Measurements from ENCODE around the gene DNAH6. TPM values are rescaled to one million over a fixed set of nuclear protein-coding genes. Genes with fewer than 3 reads are reported as not detected.
"Not testable (repeated sequence)": the region's sequence is repeated elsewhere in the genome, so short reads cannot be mapped to it uniquely, and the experiment has no call there.

Gene DNAH6, protein sequence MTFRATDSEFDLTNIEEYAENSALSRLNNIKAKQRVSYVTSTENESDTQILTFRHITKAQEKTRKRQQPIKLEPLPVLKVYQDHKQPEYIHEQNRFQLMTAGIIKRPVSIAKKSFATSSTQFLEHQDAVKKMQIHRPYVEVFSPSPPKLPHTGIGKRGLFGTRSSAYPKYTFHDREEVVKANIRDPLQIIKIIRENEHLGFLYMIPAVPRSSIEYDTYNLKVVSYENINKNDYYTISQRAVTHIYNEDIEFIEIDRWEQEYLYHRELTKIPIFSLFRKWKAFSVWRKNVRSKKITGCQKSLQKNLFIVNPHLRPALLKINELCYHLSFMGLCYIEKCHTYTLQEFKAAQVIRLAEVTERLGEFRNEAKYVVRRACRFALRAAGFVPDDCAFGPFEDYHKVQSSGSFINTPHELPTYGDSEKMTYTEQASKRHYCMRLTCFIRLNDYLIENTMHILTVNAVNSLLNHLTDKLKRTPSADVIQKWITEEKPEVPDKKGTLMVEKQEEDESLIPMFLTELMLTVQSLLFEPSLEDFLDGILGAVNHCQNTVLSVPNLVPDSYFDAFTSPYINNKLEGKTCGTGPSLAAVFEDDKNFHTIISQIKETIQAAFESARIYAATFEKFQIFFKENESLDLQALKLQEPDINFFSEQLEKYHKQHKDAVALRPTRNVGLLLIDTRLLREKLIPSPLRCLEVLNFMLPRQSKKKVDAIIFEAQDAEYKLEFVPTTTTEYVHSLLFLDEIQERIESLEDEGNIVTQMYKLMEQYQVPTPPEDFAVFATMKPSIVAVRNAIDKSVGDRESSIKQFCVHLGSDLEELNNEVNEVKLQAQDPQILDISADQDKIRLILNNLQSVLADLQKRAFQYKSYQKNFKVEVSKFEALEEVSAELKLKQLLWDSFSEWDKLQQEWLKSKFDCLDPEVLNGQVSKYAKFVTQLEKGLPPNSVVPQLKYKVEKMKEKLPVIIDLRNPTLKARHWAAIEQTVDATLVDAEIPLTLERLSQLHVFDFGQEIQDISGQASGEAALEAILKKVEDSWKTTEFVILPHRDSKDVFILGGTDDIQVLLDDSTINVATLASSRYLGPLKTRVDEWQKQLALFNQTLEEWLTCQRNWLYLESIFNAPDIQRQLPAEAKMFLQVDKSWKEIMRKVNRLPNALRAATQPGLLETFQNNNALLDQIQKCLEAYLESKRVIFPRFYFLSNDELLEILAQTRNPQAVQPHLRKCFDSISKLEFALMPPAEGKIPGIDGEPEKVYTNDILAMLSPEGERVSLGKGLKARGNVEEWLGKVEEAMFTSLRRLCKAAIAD (N-terminal part only)
- total RNA-seq: 1 to 10 TPM in 1 of 2 donors, under 1 TPM in 1; 0.69 to 1.6 TPM

- H3K27ac Mint-ChIP-seq: peak within 1 kb of the TSS; percentile 88
Measured at GRCh38 chr2:84516234-84516986, at the start of gene DNAH6. TSS of gene DNAH6 (plus strand) at chr2:84516498. CDS start at chr2:84517827, 1,329 bp downstream.

DNA sequence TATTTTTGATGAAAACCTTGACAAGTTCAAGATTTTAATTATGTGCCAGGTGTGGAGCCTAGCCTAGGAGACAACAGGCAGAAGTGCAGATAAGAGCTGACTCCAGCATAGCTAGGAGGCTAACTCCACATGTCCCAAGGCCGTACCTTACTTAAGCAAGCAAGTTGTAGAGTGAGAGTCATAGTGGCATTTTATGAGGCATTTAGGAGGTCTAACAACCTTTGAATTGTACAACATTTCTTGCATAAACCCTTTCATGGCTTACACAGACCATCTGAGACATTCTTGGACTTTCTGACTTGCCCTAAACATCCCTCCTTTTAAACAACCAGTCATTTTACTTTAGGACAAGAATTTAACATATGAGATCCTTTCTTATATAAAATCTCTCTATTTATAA is 48.9 kb upstream of the DNAH6 start:
- H3K27ac Mint-ChIP-seq: no peak overlapping the region
- no peak overlapping the region for H3K4me3 Mint-ChIP-seq
- H3K27me3 Mint-ChIP-seq: no peaks in the 10 kb centered on the region
- H3K36me3 Mint-ChIP-seq (ENCODE audit: low read depth): no peaks in the 10 kb centered on the region
- H3K9me3 Mint-ChIP-seq: no peaks in the 10 kb centered on the region
- H3K4me1 Mint-ChIP-seq: no peaks in the 10 kb centered on the region
- no peak for ATAC-seq (replicated peaks)

More at GRCh38 chr2:84516234-84516986, at the start of gene DNAH6:
- Mint-ChIP-seq H3K9me3 (no peaks in the 10 kb centered on the region), H3K36me3 (ENCODE audit: low read depth) (no peaks in the 10 kb centered on the region), H3K4me3 (peak within 1 kb of the TSS; percentile 82), H3K4me1 (peaks cover 5% of the 10 kb centered on the region), H3K27me3 (no peaks in the 10 kb centered on the region)
- peak; percentile 100 for ATAC-seq (replicated peaks)

- H3K4me3 Mint-ChIP-seq; H3K9me3 Mint-ChIP-seq; ATAC-seq (replicated peaks); H3K4me1 Mint-ChIP-seq; H3K36me3 Mint-ChIP-seq (ENCODE audit: low read depth); H3K27ac Mint-ChIP-seq; H3K27me3 Mint-ChIP-seq: not testable (repeated sequence)
Measured at GRCh38 chr2:84472423-84472822, 43.9 kb upstream of the DNAH6 start.

DNA sequence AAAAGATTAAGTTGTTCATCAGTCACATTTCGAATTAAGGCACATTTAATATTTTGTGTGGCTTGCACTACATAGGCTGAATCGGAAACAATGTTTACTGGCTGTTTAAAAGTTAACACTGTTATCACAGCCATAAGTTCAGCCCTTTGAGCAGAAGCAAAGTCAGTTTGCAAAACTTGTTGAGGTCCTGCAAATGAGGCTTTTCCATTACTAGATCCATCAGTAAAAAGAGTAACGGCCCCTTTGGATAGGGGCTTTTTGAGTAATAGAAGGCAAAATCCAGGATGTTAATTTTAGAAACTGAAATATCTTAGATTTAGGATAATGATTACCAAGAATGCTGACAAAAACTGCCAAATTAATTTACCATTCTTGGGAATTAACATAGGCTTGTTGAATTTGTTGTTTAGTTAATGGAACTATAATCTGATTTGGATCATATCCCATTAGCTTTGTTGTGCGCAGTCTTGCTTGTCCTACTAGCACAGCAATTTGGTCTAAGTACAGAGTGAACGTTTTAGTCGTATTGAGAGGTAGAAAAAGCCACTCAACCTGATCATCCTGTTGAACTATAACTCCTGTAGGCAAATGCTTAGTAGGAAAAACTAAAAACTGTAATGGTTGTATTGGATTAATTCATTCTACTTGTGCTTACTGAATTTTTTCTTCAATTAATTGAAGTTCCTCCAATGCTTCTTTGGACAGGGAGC is 43.3 kb upstream of the DNAH6 start:
- peaks cover 5% of the 10 kb centered on the region for H3K9me3 Mint-ChIP-seq
- ATAC-seq (replicated peaks): no peak
- H3K36me3 Mint-ChIP-seq (ENCODE audit: low read depth): no peaks in the 10 kb centered on the region
- H3K4me3 Mint-ChIP-seq: no peak overlapping the region
- no peak overlapping the region for H3K27ac Mint-ChIP-seq
- no peaks in the 10 kb centered on the region for H3K4me1 Mint-ChIP-seq
- H3K27me3 Mint-ChIP-seq: peaks cover 3% of the 10 kb centered on the region

- no peaks in the 10 kb centered on the region for H3K36me3 Mint-ChIP-seq (ENCODE audit: low read depth)
- H3K27ac Mint-ChIP-seq: no peak overlapping the region
- ATAC-seq (replicated peaks): no peak
- peaks cover 3% of the 10 kb centered on the region for H3K27me3 Mint-ChIP-seq
- no peaks in the 10 kb centered on the region for H3K4me1 Mint-ChIP-seq
- H3K4me3 Mint-ChIP-seq: no peak overlapping the region
- H3K9me3 Mint-ChIP-seq: peaks cover 5% of the 10 kb centered on the region
Measured at GRCh38 chr2:84474176-84474575, 42.1 kb upstream of the DNAH6 start.

DNA sequence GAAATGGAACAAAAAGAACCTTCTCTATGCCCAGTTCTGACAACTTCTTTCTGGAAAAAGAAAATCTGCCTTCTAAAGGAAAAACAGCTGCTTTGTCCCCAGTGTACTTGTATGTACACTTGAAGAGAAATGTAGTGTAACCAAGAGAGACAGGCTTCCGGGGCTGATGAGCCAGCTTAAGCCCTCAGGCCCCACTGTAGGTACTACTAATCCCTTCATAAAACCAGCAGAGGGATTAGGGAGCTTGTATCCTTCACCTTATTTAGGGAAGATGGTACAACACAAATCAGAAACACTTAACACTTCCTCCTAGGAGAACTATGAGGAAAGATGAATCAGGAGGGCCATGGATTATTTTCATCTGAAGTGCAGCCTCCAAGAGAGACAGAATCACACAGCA is 38.4 kb upstream of the DNAH6 start:
- Mint-ChIP-seq H3K4me3 (no peak overlapping the region), H3K4me1 (peaks cover 12% of the 10 kb centered on the region), H3K9me3 (peaks cover 5% of the 10 kb centered on the region), H3K27me3 (peaks cover 3% of the 10 kb centered on the region), H3K27ac (no peak overlapping the region), H3K36me3 (ENCODE audit: low read depth) (no peaks in the 10 kb centered on the region)
- no peak for ATAC-seq (replicated peaks)

DNA sequence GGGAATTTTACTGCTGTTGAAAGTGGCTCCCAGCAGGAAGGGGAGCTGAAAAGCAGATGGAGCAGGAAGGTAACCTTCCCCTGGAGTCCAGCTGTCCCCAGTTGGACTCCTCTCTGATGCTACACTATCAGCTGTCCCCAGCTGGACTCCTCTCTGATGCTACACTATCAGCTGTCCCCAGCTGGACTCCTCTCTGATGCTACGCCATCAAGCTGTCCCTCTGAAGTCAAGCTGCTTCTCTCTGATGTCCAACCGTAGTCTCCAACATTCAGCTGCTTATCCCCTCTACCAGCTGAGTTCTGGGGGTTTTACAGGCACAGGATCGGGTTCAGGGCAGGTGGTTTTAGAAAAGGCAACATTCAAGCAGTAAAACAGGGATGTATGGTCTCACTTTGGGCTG is 37.4 kb upstream of the DNAH6 start:
- Mint-ChIP-seq H3K27ac (no peak overlapping the region), H3K36me3 (ENCODE audit: low read depth) (no peaks in the 10 kb centered on the region), H3K27me3 (peaks cover 3% of the 10 kb centered on the region), H3K4me3 (no peak overlapping the region), H3K4me1 (peaks cover 12% of the 10 kb centered on the region), H3K9me3 (peaks cover 5% of the 10 kb centered on the region)
- no peak for ATAC-seq (replicated peaks)

DNA sequence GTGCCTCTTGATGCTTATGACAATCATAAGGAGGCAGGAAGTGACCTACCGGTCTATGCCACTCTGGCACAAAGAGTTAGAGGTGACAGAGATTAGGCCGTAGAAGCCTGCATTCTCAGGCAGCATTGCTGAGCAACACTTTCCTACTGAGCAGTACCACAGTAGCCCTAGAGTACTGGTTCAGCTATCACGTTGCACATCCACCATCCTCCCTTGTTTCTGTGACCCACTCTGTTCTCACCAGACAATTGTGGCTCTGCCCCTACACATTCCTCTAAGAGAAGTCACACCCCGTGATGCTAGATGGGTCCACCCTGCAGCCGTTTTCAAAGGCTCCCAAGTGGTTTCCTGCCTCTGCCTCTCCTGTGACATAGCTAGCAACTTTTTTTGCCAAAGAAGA is 34.6 kb upstream of the DNAH6 start:
- no peaks in the 10 kb centered on the region for H3K36me3 Mint-ChIP-seq (ENCODE audit: low read depth)
- ATAC-seq (replicated peaks): peak; percentile 68
- no peak overlapping the region for H3K4me3 Mint-ChIP-seq
- H3K27me3 Mint-ChIP-seq: no peaks in the 10 kb centered on the region
- peaks cover 12% of the 10 kb centered on the region for H3K4me1 Mint-ChIP-seq
- peak overlapping the region; percentile 53 for H3K27ac Mint-ChIP-seq
- H3K9me3 Mint-ChIP-seq: peaks cover under 1% of the 10 kb centered on the region

- peaks cover 12% of the 10 kb centered on the region for H3K4me1 Mint-ChIP-seq
- no peaks in the 10 kb centered on the region for H3K27me3 Mint-ChIP-seq
- H3K27ac Mint-ChIP-seq: no peak overlapping the region
- H3K4me3 Mint-ChIP-seq: no peak overlapping the region
- no peaks in the 10 kb centered on the region for H3K36me3 Mint-ChIP-seq (ENCODE audit: low read depth)
- no peaks in the 10 kb centered on the region for H3K9me3 Mint-ChIP-seq
- no peak for ATAC-seq (replicated peaks)
Measured at GRCh38 chr2:84482603-84483002, 33.7 kb upstream of the DNAH6 start.

- no peak overlapping the region for H3K27ac Mint-ChIP-seq
- H3K36me3 Mint-ChIP-seq (ENCODE audit: low read depth): no peaks in the 10 kb centered on the region
- H3K4me3 Mint-ChIP-seq: no peak overlapping the region
- ATAC-seq (replicated peaks): no peak
- no peaks in the 10 kb centered on the region for H3K27me3 Mint-ChIP-seq
- H3K4me1 Mint-ChIP-seq: peaks cover 12% of the 10 kb centered on the region
- H3K9me3 Mint-ChIP-seq: no peaks in the 10 kb centered on the region
Measured at GRCh38 chr2:84483320-84483719, 33.0 kb upstream of the DNAH6 start.

DNA sequence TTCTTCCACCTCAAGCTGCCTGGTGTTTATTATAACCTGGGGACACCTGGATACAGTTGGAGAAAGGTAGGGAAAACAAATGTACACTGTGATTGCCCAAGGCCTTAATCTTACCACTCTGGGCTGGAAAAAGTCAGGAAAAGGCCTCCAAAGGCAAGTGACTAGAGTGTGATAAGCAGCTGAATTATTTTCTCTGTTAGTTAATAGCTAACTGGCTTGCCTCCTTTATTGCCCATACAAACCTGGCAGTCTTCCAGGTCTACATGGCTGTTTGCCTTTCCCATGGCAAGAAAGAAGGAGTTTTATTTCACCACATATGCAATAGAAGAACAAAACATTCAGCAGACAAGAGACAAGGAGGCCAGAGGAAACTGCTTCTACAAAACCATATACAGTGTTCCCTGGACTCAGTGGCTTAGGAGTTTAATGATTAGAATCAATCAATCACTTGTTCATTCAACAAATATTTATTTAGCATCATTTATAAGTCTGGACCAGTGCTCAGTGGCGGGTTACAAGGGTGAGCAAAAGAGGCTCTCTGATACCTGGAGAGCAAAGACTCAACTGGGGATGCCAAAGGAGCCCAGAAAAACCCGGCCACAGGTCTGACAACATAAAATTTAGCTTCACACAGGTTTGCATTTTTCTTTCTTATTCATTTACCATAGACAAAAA is 29.7 kb upstream of the DNAH6 start:
- no peak overlapping the region for H3K4me3 Mint-ChIP-seq
- no peaks in the 10 kb centered on the region for H3K9me3 Mint-ChIP-seq
- no peak for ATAC-seq (replicated peaks)
- H3K4me1 Mint-ChIP-seq: peaks cover 7% of the 10 kb centered on the region
- no peaks in the 10 kb centered on the region for H3K27me3 Mint-ChIP-seq
- no peaks in the 10 kb centered on the region for H3K36me3 Mint-ChIP-seq (ENCODE audit: low read depth)
- H3K27ac Mint-ChIP-seq: no peak overlapping the region

- Mint-ChIP-seq H3K36me3 (ENCODE audit: low read depth) (no peaks in the 10 kb centered on the region), H3K27ac (no peak overlapping the region), H3K4me1 (no peaks in the 10 kb centered on the region), H3K4me3 (no peak overlapping the region), H3K9me3 (no peaks in the 10 kb centered on the region), H3K27me3 (no peaks in the 10 kb centered on the region)
- no peak for ATAC-seq (replicated peaks)
Measured at GRCh38 chr2:84487298-84487996, 28.9 kb upstream of the DNAH6 start.

Data from activated T-helper 17 cell treated with anti-CD3 and anti-CD28 coated beads, Interleukin-2, amount 50 U/mL, for 72 hours (primary cell).